B cell (primary cell): Measurements from ENCODE around the gene NFYC. TPM values are rescaled to one million over a fixed set of nuclear protein-coding genes. Genes with fewer than 3 reads are reported as not detected.
A peak's percentile ranks its signal among the peaks of the same experiment; 100 is the strongest.

Experiments
- ATAC-seq: fragments of 200-7000 bp; cut with Tn5 transposase; one replicate; pipeline ENCODE4 v1.10.0; 2021; ENCODE audit warnings: low read depth, mild to moderate bottlenecking, moderate number of reproducible peaks, moderate library complexity
- CTCF ChIA-PET: fragments of 350-600 bp; sonication (Branson Sonifier 250); formaldehyde crosslinking; loops from one replicate; lab custom pipeline; 2021; ENCODE audit warnings: antibody characterized with exemption, inconsistent platforms; lab: Charles Lee
- POLR2A ChIA-PET: fragments of 350-600 bp; sonication (Branson Sonifier 250); formaldehyde crosslinking; loops from one replicate; lab custom pipeline; 2021; ENCODE audit warnings: antibody characterized with exemption; lab: Charles Lee
- DNase-seq: peaks from one replicate; pipeline ENCODE4 v3.0.0; 2013
- H2AFZ ChIP-seq: 2 replicates; pipeline ENCODE4 v1.6.1; 2012; ENCODE audit warnings: mild to moderate bottlenecking, low read depth, low read length; ENCODE audit not compliant: insufficient read depth, poor library complexity, severe bottlenecking
- H3K27ac ChIP-seq, 2 donors: 1 replicate in 1 of 2; 2 replicates in 1 of 2; pipeline ENCODE4 v1.5.1; 2012 to 2013; ENCODE audit warnings: low read length in 2 of 2, mild to moderate bottlenecking in 2 of 2, moderate library complexity in 1 of 2
- H3K27me3 ChIP-seq, 4 experiments: fragments of 200-600 bp in 1 of 4; sonication (generic) in 1 of 4; replicated peaks in 1 of 4; 1 replicate in 2 of 4; 2 replicates in 2 of 4; pipeline versions ENCODE4 v1.6.1 to v1.7.0; 2013 to 2016; ENCODE audit warnings: low read length in 3 of 4, mild to moderate bottlenecking in 2 of 4, mixed read lengths in 1 of 4, moderate library complexity in 1 of 4; ENCODE audit not compliant: insufficient read depth in 4 of 4, control insufficient read depth in 3 of 4; ENCODE audit errors: control extremely low read depth in 1 of 4
- H3K36me3 ChIP-seq, 2 experiments: replicated peaks in 1 of 2; 1 replicate in 1 of 2; 2 replicates in 1 of 2; pipeline versions ENCODE4 v1.6.1 to v1.7.1; 2013; ENCODE audit warnings: low read length in 1 of 2; ENCODE audit not compliant: insufficient read depth in 2 of 2, control insufficient read depth in 1 of 2; ENCODE audit errors: control extremely low read depth in 1 of 2, extremely low read depth in 1 of 2
- H3K4me1 ChIP-seq, 2 donors: fragments of 200-600 bp in 1 of 2; sonication (generic) in 1 of 2; 1 replicate in 1 of 2; 2 replicates in 1 of 2; pipeline versions ENCODE4 v1.5.1 to v1.6.1; 2013 to 2017; ENCODE audit warnings: low read length in 2 of 2; ENCODE audit not compliant: control insufficient read depth in 2 of 2, insufficient read depth in 2 of 2
- H3K4me2 ChIP-seq: replicated peaks from 2 replicates; pipeline ENCODE3; 2012; ENCODE audit warnings: mild to moderate bottlenecking, low read depth, low read length; ENCODE audit not compliant: poor library complexity, severe bottlenecking
- H3K4me3 ChIP-seq, 5 experiments: fragments of 200-600 bp in 1 of 5; sonication (generic) in 1 of 5; 1 replicate in 3 of 5; 2 replicates in 2 of 5; pipeline versions ENCODE4 v1.5.1 to v1.7.0; 2011 to 2016; ENCODE audit warnings: low read length in 4 of 5, mild to moderate bottlenecking in 4 of 5, low read depth in 2 of 5, control low read depth in 1 of 5, moderate library complexity in 1 of 5; ENCODE audit not compliant: insufficient read depth in 1 of 5; ENCODE audit errors: control extremely low read depth in 1 of 5, extremely low read depth in 1 of 5
- H3K79me2 ChIP-seq: fragments of 200-600 bp; sonication (generic); one replicate; pipeline ENCODE4 v1.6.0; 2016; ENCODE audit warnings: low read length; ENCODE audit not compliant: control insufficient read depth, insufficient read depth
- H3K9ac ChIP-seq: fragments of 200-600 bp; sonication (generic); 2 replicates; pipeline ENCODE4 v1.6.1; 2017; ENCODE audit warnings: mild to moderate bottlenecking, low read length, moderate library complexity
- H3K9me3 ChIP-seq, 3 donors: one replicate each; pipeline versions ENCODE4 v1.6.1 to v1.7.1; 2013; ENCODE audit warnings: low read length in 2 of 3; ENCODE audit not compliant: control insufficient read depth in 2 of 3, insufficient read depth in 1 of 3; ENCODE audit errors: control extremely low read depth in 1 of 3
- H4K20me1 ChIP-seq: 2 replicates; pipeline ENCODE4 v1.6.0; 2012; ENCODE audit warnings: mild to moderate bottlenecking, low read length; ENCODE audit not compliant: insufficient read depth, control insufficient read depth, poor library complexity, severe bottlenecking
- H3K27ac Mint-ChIP-seq: one replicate; pipeline ENCODE4 v1.8.0; 2021; ENCODE audit warnings: mixed read lengths
- H3K27me3 Mint-ChIP-seq: one replicate; pipeline ENCODE4 v1.8.0; 2021; ENCODE audit warnings: mixed read lengths
- H3K4me1 Mint-ChIP-seq: one replicate; pipeline ENCODE4 v1.8.0; 2021; ENCODE audit warnings: mixed read lengths
- H3K4me3 Mint-ChIP-seq: one replicate; pipeline ENCODE4 v1.8.0; 2021; ENCODE audit warnings: mixed read lengths
- H3K9me3 Mint-ChIP-seq: one replicate; pipeline ENCODE4 v1.8.0; 2022; ENCODE audit warnings: mixed read lengths; ENCODE audit not compliant: insufficient read depth
- CTCF ChIP-seq: fragments of 200-600 bp; IDR thresholded peaks from one replicate; pipeline ENCODE4 v1.8.0; 2022; ENCODE audit warnings: antibody characterized with exemption, mild to moderate bottlenecking
- EZH2 ChIP-seq: IDR thresholded peaks from 2 replicates; pipeline ENCODE4 v1.6.1; 2012; ENCODE audit warnings: borderline replicate concordance, low read depth, mild to moderate bottlenecking, moderate library complexity, low read length; ENCODE audit not compliant: insufficient read depth, poor library complexity, severe bottlenecking
- WGBS: methylation state at CpG from one replicate; pipeline ENCODE4 v1.1.5; 2013; ENCODE audit warnings: missing lambda C conversion rate; ENCODE audit not compliant: insufficient coverage; 5-methylcytosine and 5-hydroxymethylcytosine counted together
- intact Hi-C: fragments of 100-400 bp; cut with micrococcal nuclease; formaldehyde crosslinking; loops from one replicate; pipeline ENCODE4 v1.10.0; 2022
- polyA plus RNA-seq: library from polyadenylated mRNA; depleted of rRNA; stranded (reverse); fragments of >200 nt; gene quantifications from 2 replicates; pipeline ENCODE4 v1.2.3, GENCODE V29; 2012
- total RNA-seq, 2 donors: library from RNA; stranded (reverse); fragments of 120-200 nt in 1 of 2; gene quantifications; 1 replicate in 1 of 2; 2 replicates in 1 of 2; pipeline versions ENCODE4 v1.2.3 to v1.2.4, GENCODE V29; 2013 to 2022

Gene NFYC
- total and polyA plus RNA-seq, 2 donors (not counting 1 experiment from before 2014, with no cell fraction given): 88.7 to 123 TPM

- 60% methylated on average over 3 of the region's 4 CpGs for WGBS
- DNase-seq (no peak), ATAC-seq (no peak)
- Mint-ChIP-seq H3K27me3 (no peaks in the 10 kb centered on the region), H3K27ac (peak overlapping the region; percentile 53), H3K9me3 (no peaks in the 10 kb centered on the region), H3K4me3 (peak overlapping the region; percentile 81), H3K4me1 (peaks cover 28% of the 10 kb centered on the region)
- Histone ChIP-seq H3K27me3 (no peaks in the 10 kb centered on the region), H3K27ac (peak overlapping the region; percentile 25 to 39), H3K4me2 (peak overlapping the region; percentile 76), H4K20me1 (no peaks in the 10 kb centered on the region), H3K79me2 (no peaks in the 10 kb centered on the region), H3K4me3 (peak overlapping the region in 4 of 5 experiments; percentile 6 to 89 (median 62)), H3K9me3 (no peaks in the 10 kb centered on the region), H2AFZ (peak overlapping the region; percentile 77), H3K4me1 (peaks cover 15 to 35% of the 10 kb centered on the region in 2 donors), H3K9ac (peak overlapping the region; percentile 61), H3K36me3 (no peaks in the 10 kb centered on the region)
- CTCF ChIA-PET: interaction anchor here (1.1 to 2.2 kb wide), 2 partner anchors 28 to 30 kb away, joined by 3 to 8 read pairs; no protein-coding TSS in a partner anchor
- no peak for TF ChIP-seq EZH2
- TF ChIP-seq CTCF: no peak
- intact Hi-C loops: loop anchor here (1.0 to 5.0 kb wide), 5 partner anchors 16 to 137 kb away; partner anchors contain the start of genes CITED4, NFYC and RIMS3
- POLR2A ChIA-PET: no interaction called here
Measured at GRCh38 chr1:40802742-40803113, 111.2 kb downstream of the NFYC start.

- Histone ChIP-seq H3K4me3 (no peak overlapping the region), H3K9ac (no peak overlapping the region), H4K20me1 (no peaks in the 10 kb centered on the region), H3K79me2 (no peaks in the 10 kb centered on the region), H2AFZ (no peak overlapping the region), H3K27me3 (no peaks in the 10 kb centered on the region), H3K4me1 (peaks cover 15 to 35% of the 10 kb centered on the region in 2 donors), H3K27ac (peak overlapping the region in 1 of 2 donors; percentile 39), H3K9me3 (no peaks in the 10 kb centered on the region), H3K36me3 (no peaks in the 10 kb centered on the region), H3K4me2 (no peak overlapping the region)
- ChIA-PET CTCF (interaction anchor here (1.1 to 2.2 kb wide), 2 partner anchors 29 to 31 kb away, joined by 3 to 8 read pairs; no protein-coding TSS in a partner anchor), POLR2A (no interaction called here)
- ATAC-seq: no peak
- 97% methylated on average over 3 of the region's 3 CpGs for WGBS
- no peaks in the 10 kb centered on the region for H3K27me3 Mint-ChIP-seq
- no peaks in the 10 kb centered on the region for H3K9me3 Mint-ChIP-seq
- H3K27ac Mint-ChIP-seq: peak overlapping the region; percentile 71
- peak overlapping the region; percentile 38 for H3K4me3 Mint-ChIP-seq
- H3K4me1 Mint-ChIP-seq: peaks cover 30% of the 10 kb centered on the region
- TF ChIP-seq CTCF (no peak), EZH2 (no peak)
- peak; percentile 35 for DNase-seq
- intact Hi-C loops: loop anchor here (2.0 to 5.0 kb wide), 2 partner anchors 91 to 113 kb away; partner anchors contain the start of gene NFYC
Measured at GRCh38 chr1:40803447-40803846, 111.9 kb downstream of the NFYC start.
